Neural progenitor cell (in vitro differentiated cells): ENCODE results near the gene RUSF1. TPM values are rescaled to one million over a fixed set of nuclear protein-coding genes. Genes with fewer than 3 reads are reported as not detected.

ENCODE experiments used
- DNase-seq: peaks from one replicate; pipeline ENCODE4 v3.0.0-alpha.2; 2016; ENCODE audit warnings: low spot score
- H2AFZ ChIP-seq: fragments of 200-600 bp; sonication (generic); replicated peaks from 2 replicates; pipeline ENCODE4 v1.6.1; 2016; ENCODE audit warnings: antibody characterized with exemption
- H3F3A ChIP-seq: fragments of 200-600 bp; sonication (generic); 2 replicates; pipeline ENCODE4 v1.6.1; 2016; ENCODE audit warnings: antibody characterized with exemption, low read depth
- H3K27ac ChIP-seq: fragments of 200-600 bp; sonication (generic); 2 replicates; pipeline ENCODE4 v1.5.1; 2016; ENCODE audit warnings: mild to moderate bottlenecking
- H3K27me3 ChIP-seq: fragments of 200-600 bp; sonication (generic); 2 replicates; pipeline ENCODE4 v1.6.1; 2016; ENCODE audit warnings: mild to moderate bottlenecking, moderate library complexity
- H3K36me3 ChIP-seq: fragments of 200-600 bp; sonication (generic); 2 replicates; pipeline ENCODE4 v1.5.1; 2016
- H3K4me1 ChIP-seq: fragments of 200-600 bp; sonication (generic); 2 replicates; pipeline ENCODE4 v1.6.1; 2016; ENCODE audit warnings: mixed run types
- H3K4me2 ChIP-seq: fragments of 200-600 bp; sonication (generic); 2 replicates; pipeline ENCODE4 v1.6.1; 2016
- H3K4me3 ChIP-seq: fragments of 200-600 bp; sonication (generic); 2 replicates; pipeline ENCODE4 v1.5.1; 2016
- H3K79me2 ChIP-seq: fragments of 200-600 bp; sonication (generic); 2 replicates; pipeline ENCODE4 v1.6.1; 2016; ENCODE audit warnings: low read depth
- H3K9ac ChIP-seq: fragments of 200-600 bp; sonication (generic); 2 replicates; pipeline ENCODE4 v1.6.1; 2016
- H3K9me3 ChIP-seq: fragments of 200-600 bp; sonication (generic); 2 replicates; pipeline ENCODE4 v1.5.1; 2016; ENCODE audit warnings: low read depth
- H4K20me1 ChIP-seq: fragments of 200-600 bp; sonication (generic); 2 replicates; pipeline ENCODE4 v1.6.1; 2016; ENCODE audit warnings: low read depth
- H3K27ac Mint-ChIP-seq: 3 replicates; pipeline ENCODE4 v1.8.0; 2021; ENCODE audit warnings: mixed read lengths
- H3K27me3 Mint-ChIP-seq: 2 replicates; pipeline ENCODE4 v1.8.0; 2022; ENCODE audit warnings: low read depth, mild to moderate bottlenecking, inconsistent platforms, moderate library complexity, mixed read lengths; ENCODE audit not compliant: insufficient read depth
- H3K36me3 Mint-ChIP-seq: 3 replicates; pipeline ENCODE4 v1.8.0; 2021; ENCODE audit warnings: mixed read lengths
- H3K4me1 Mint-ChIP-seq: 3 replicates; pipeline ENCODE4 v1.8.0; 2021; ENCODE audit warnings: mixed read lengths
- H3K4me3 Mint-ChIP-seq: 3 replicates; pipeline ENCODE4 v1.8.0; 2021; ENCODE audit warnings: mild to moderate bottlenecking, moderate library complexity, mixed read lengths
- H3K9me3 Mint-ChIP-seq: 3 replicates; pipeline ENCODE4 v1.8.0; 2020; ENCODE audit warnings: mixed read lengths
- CTCF ChIP-seq: fragments of 200-600 bp; sonication (generic); IDR thresholded peaks from 2 replicates; pipeline ENCODE4 v1.5.1; 2017; ENCODE audit warnings: antibody characterized with exemption, mild to moderate bottlenecking
- EZH2 ChIP-seq: fragments of 200-600 bp; sonication (generic); IDR thresholded peaks from 2 replicates; pipeline ENCODE4 v1.6.1; 2017; ENCODE audit warnings: antibody characterized with exemption, mild to moderate bottlenecking, moderate library complexity
- EZH2phosphoT487 ChIP-seq: fragments of 200-600 bp; sonication (generic); IDR thresholded peaks from 2 replicates; pipeline ENCODE4 v1.6.1; 2017; ENCODE audit warnings: antibody characterized with exemption
- total RNA-seq: library from RNA; depleted of rRNA; stranded (reverse); fragments of >200 nt; gene quantifications from 2 replicates; pipeline ENCODE4 v1.2.3, GENCODE V29; 2015; ENCODE audit warnings: low replicate concordance

RUSF1 gene
- total RNA-seq, 1 donor from 2014 or later = 11.5 TPM

- H3K4me1 Mint-ChIP-seq = peaks cover 14% of the 10 kb centered on the region
- Histone ChIP-seq H3K36me3 (no peaks in the 10 kb centered on the region), H3F3A (peaks cover 26% of the 10 kb centered on the region), H3K4me1 (peaks cover 5% of the 10 kb centered on the region), H4K20me1 (peaks cover 25% of the 10 kb centered on the region), H3K27ac (no peak overlapping the region), H3K9me3 (no peaks in the 10 kb centered on the region), H3K27me3 (no peaks in the 10 kb centered on the region), H3K79me2 (peaks cover 22% of the 10 kb centered on the region), H3K4me3 (no peak overlapping the region), H3K4me2 (no peak overlapping the region), H3K9ac (no peak overlapping the region), H2AFZ (no peak overlapping the region)
- H3K36me3 Mint-ChIP-seq = peaks cover 2% of the 10 kb centered on the region
- H3K9me3 Mint-ChIP-seq = no peaks in the 10 kb centered on the region
- no peak overlapping the region for H3K27ac Mint-ChIP-seq
- no peak for DNase-seq
- TF ChIP-seq EZH2 = no peak
- TF ChIP-seq EZH2phosphoT487 = no peak
- no peak for TF ChIP-seq CTCF
- peaks cover 2% of the 10 kb centered on the region for H3K27me3 Mint-ChIP-seq
- peak overlapping the region; percentile 72 for H3K4me3 Mint-ChIP-seq
Observed at GRCh38 chr16:31461201-31461920, 46.8 kb downstream of the RUSF1 start.

DNA sequence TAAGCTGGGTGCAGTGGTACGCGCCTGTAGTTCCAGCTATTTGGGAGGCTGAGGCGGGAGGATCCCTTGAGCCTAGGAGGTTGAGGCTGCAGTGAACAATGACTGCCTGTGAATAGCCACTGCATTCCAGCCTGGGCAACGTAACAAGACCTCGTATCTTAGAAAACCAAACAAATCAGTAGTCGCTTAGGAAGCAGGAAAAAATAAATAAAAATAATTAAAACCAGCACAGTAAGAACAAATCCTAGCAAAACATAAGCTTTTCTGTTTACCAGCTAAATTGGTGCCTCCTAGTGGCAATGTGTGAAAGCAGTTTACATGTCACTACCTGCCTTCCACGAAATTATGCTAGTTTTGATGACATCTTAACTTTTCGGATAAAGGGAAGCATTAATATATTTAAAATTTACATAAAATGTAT lies 47.6 kb downstream of the RUSF1 start:
- Histone ChIP-seq H3K27me3 (no peaks in the 10 kb centered on the region), H2AFZ (no peak overlapping the region), H3K4me1 (peaks cover 5% of the 10 kb centered on the region), H3K36me3 (no peaks in the 10 kb centered on the region), H3K4me2 (peak overlapping the region; percentile 77), H3K9me3 (no peaks in the 10 kb centered on the region), H3F3A (peaks cover 26% of the 10 kb centered on the region), H3K79me2 (peaks cover 27% of the 10 kb centered on the region), H3K4me3 (peak overlapping the region; percentile 70), H4K20me1 (peaks cover 32% of the 10 kb centered on the region), H3K9ac (no peak overlapping the region), H3K27ac (no peak overlapping the region)
- TF ChIP-seq EZH2 (no peak), CTCF (peak; percentile 67)
- peak overlapping the region; percentile 87 for H3K4me3 Mint-ChIP-seq
- no peaks in the 10 kb centered on the region for H3K9me3 Mint-ChIP-seq
- H3K4me1 Mint-ChIP-seq = peaks cover 18% of the 10 kb centered on the region
- H3K36me3 Mint-ChIP-seq = peaks cover 2% of the 10 kb centered on the region
- no peaks in the 10 kb centered on the region for H3K27me3 Mint-ChIP-seq
- no peak overlapping the region for H3K27ac Mint-ChIP-seq
- DNase-seq = peak; percentile 58

- peaks cover 23% of the 10 kb centered on the region for H3K4me1 Mint-ChIP-seq
- Histone ChIP-seq H3K9ac (peak overlapping the region; percentile 96), H3K4me3 (peak overlapping the region; percentile 70), H4K20me1 (peaks cover 39% of the 10 kb centered on the region), H3K27ac (peak overlapping the region; percentile 97), H3K27me3 (no peaks in the 10 kb centered on the region), H3K9me3 (no peaks in the 10 kb centered on the region), H3K79me2 (peaks cover 33% of the 10 kb centered on the region), H3K4me1 (peaks cover 5% of the 10 kb centered on the region), H3F3A (peaks cover 26% of the 10 kb centered on the region), H3K4me2 (peak overlapping the region; percentile 98), H2AFZ (peak overlapping the region; percentile 88), H3K36me3 (no peaks in the 10 kb centered on the region)
- H3K27me3 Mint-ChIP-seq = no peaks in the 10 kb centered on the region
- H3K9me3 Mint-ChIP-seq = no peaks in the 10 kb centered on the region
- no peak for TF ChIP-seq EZH2
- no peak for TF ChIP-seq CTCF
- TF ChIP-seq EZH2phosphoT487 = no peak
- peak overlapping the region; percentile 93 for H3K4me3 Mint-ChIP-seq
- H3K36me3 Mint-ChIP-seq = no peaks in the 10 kb centered on the region
- peak overlapping the region; percentile 93 for H3K27ac Mint-ChIP-seq
- peak; percentile 100 for DNase-seq
Observed at GRCh38 chr16:31459687-31460581, 48.3 kb downstream of the RUSF1 start.
